GM12873 (cell line): ENCODE measurements around the gene FOXF1.

ENCODE experiments used
- CTCF ChIP-seq: IDR thresholded peaks from 2 replicates; pipeline ENCODE4 v1.5.1; 2012; ENCODE audit warnings: low read depth, mild to moderate bottlenecking, moderate library complexity, low read length, control low read depth; ENCODE audit not compliant: insufficient read depth; ENCODE audit errors: missing control alignments

Gene FOXF1

GRCh38 chr16:86529160-86529559, 18.8 kb downstream of the FOXF1 start:
- no peak for TF ChIP-seq CTCF

- no peak for TF ChIP-seq CTCF
Observed at GRCh38 chr16:86530251-86531190, 20.2 kb downstream of the FOXF1 start.

- TF ChIP-seq CTCF, result no peak
Observed at GRCh38 chr16:86531191-86531545, 20.8 kb downstream of the FOXF1 start.

GRCh38 chr16:86531641-86532525, 21.6 kb downstream of the FOXF1 start:
- TF ChIP-seq CTCF, result no peak

- TF ChIP-seq CTCF, result no peak
Observed at GRCh38 chr16:86532526-86532815, 22.1 kb downstream of the FOXF1 start.

GRCh38 chr16:86533076-86533475, 22.7 kb downstream of the FOXF1 start:
- TF ChIP-seq CTCF, result no peak

- no peak for TF ChIP-seq CTCF
Observed at GRCh38 chr16:86533767-86534351, 23.5 kb downstream of the FOXF1 start.
